ENCODE measurements around the gene REEP3. TPM values are rescaled to one million over a fixed set of nuclear protein-coding genes. Genes with fewer than 3 reads are reported as not detected.

REEP3 gene
- total RNA-seq, 1 donor, result 2.7 TPM

- DNase-seq (ENCODE audit: low read depth in 2 of 3, low spot score in 2 of 3), result no peak
These were observed 15.6 kb upstream of the REEP3 start for GRCh38 chr10:63505562-63505961.

DNA sequence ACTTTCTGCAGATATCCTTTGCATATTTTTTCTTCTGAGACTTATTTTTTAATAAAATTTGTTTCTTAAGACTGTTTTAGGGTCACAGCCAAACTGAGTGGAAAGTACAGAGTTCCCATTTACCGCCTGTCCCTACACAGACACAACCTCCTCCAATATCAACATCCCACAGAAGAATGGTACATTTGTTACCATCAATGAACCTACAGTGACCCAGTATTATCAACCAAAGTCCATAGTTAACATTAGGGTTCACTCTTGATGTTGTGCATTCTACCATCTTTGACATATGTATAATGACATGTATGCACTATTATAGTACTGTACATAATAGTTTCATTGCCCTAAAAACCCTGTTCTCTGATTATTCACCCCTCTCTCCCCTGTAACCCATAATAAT lies 14.6 kb upstream of the REEP3 start:
- no peak for DNase-seq (ENCODE audit: low read depth in 2 of 3, low spot score in 2 of 3)

GRCh38 chr10:63515002-63515763 lies 6.0 kb upstream of the REEP3 start:
- DNase-seq (ENCODE audit: low read depth in 2 of 3, low spot score in 2 of 3), result peak in 1 of 3 donors; percentile 23

DNA sequence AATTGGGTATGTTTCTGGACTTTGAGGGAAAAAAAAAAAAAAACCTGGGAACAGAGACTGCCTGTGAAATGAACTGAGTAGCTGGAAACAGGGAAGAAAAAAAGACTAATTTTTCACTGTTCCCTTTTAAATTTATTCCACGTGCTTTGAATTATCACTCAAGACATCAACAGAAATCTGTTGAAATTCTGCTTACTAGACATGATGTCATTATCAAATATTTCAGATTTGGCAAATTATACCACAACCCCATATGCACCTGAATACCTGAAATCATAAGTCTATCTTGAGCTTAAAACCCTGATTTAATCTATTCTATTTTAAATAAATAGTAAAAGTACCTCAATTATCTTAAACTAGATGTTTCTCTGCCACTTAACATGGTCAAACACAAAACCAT lies 5.0 kb upstream of the REEP3 start:
- DNase-seq (ENCODE audit: low read depth in 2 of 3, low spot score in 2 of 3), result no peak

- no peak for DNase-seq (ENCODE audit: low read depth in 2 of 3, low spot score in 2 of 3)
These were observed 2.4 kb upstream of the REEP3 start for GRCh38 chr10:63518690-63519288.

GRCh38 chr10:63521416-63522276 lies 445 bp downstream of the REEP3 start:
- DNase-seq (ENCODE audit: low read depth in 2 of 3, low spot score in 2 of 3), result peak; percentile 67 to 81 (median 77)

- DNase-seq (ENCODE audit: low read depth in 2 of 3, low spot score in 2 of 3), result peak in 2 of 3 donors; percentile 30 to 68
These were observed 1.1 kb downstream of the REEP3 start for GRCh38 chr10:63522277-63522687.

DNA sequence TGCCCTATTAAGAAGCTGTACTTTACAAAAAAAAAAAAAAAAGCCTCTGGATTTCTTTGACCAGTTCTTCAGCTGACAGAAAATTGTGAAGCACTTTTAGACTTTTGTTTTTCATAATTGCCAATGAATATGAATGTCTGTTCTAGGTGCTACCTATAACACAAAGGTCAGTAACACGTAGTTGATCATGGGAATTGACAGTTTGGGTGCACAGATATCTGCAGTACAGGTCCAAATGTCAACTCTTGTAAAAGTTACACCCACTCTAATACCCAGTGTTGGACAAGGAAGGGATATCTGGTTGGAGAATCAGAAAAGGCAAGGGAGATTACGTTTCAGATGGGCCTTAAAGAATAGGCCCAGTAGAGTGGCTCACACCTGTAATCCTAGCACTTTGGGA lies 1.8 kb downstream of the REEP3 start:
- no peak for DNase-seq (ENCODE audit: low read depth in 2 of 3, low spot score in 2 of 3)

- no peak for DNase-seq (ENCODE audit: low read depth in 2 of 3, low spot score in 2 of 3)
These were observed 3.8 kb downstream of the REEP3 start for GRCh38 chr10:63525021-63525420.

- no peak for DNase-seq (ENCODE audit: low read depth in 2 of 3, low spot score in 2 of 3)
These were observed 6.2 kb downstream of the REEP3 start for GRCh38 chr10:63527401-63527800.

DNA sequence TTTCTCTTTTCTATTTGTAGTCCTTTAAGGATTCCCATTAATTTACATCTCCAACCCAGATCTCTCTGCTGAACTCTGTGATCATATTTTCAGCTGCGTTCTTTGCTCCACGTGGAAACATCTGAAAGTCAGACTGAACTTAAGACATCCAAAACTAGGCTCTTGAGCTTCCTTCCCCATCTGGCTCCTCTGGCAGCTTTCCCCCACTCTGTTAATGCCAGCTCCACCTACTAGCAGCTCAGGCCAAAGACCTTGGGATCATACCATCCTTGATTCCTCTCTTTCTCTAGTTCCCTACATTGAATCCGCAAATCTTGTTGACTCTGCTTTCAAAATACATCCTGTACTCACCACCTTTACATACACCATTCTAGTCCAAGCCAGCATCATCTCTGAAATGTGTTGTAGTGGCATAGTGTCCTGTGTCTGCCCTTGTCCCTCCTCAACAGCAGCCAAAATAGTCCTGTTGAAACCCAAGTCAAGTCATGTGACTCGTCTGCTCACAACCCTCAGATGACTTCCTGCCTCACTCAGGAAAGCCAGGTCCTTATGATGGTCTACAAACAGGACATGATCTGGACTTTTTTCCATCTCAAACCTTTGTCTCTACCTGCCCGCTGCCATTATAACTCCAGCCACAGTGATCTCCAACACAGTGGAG lies 7.0 kb downstream of the REEP3 start:
- no peak for DNase-seq (ENCODE audit: low read depth in 2 of 3, low spot score in 2 of 3)

GRCh38 chr10:63530409-63530808 lies 9.2 kb downstream of the REEP3 start:
- DNase-seq (ENCODE audit: low read depth in 2 of 3, low spot score in 2 of 3), result no peak

DNA sequence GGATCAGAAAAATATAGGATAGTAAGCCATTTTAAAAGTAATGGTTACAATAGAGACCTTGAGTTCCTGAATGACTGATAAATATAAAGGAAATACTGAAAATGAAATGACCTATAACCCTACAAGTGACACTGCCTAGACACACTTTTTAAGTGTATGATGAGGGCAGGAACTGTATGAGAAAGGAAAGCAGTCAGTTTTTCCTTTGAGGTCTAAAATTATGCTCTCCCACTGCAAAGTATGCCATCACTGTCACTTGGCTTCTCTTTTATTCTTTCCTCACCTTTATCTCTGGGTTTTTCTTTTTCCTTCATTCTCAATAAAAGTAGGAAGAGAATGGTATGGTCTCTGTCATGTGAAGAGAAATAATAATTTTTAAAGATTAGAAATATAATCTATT lies 13.5 kb downstream of the REEP3 start:
- DNase-seq (ENCODE audit: low read depth in 2 of 3, low spot score in 2 of 3), result no peak

- no peak for DNase-seq (ENCODE audit: low read depth in 2 of 3, low spot score in 2 of 3)
These were observed 15.5 kb downstream of the REEP3 start for GRCh38 chr10:63536698-63537097.

DNA sequence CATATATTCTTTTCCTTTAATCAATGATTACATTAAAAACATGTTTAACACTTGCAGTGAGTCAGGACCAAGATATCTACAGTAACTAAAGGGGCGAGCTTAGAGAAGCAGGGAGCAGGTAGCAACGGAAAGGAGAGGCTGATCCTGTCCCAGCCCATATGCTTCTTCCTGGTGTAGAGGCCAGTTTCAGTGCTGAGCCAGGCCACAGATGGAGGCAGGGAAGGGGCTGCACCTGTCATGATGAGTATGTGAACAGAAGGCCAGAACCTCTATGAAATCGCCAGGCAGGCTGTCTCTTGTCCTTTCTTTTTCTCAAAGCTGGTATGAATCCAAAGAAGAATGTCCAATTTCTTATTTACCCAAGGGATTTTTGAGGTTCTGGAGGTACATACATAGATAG lies 16.3 kb downstream of the REEP3 start:
- DNase-seq (ENCODE audit: low read depth in 2 of 3, low spot score in 2 of 3), result no peak

GRCh38 chr10:63539377-63539776 lies 18.2 kb downstream of the REEP3 start:
- no peak for DNase-seq (ENCODE audit: low read depth in 2 of 3, low spot score in 2 of 3)

DNA sequence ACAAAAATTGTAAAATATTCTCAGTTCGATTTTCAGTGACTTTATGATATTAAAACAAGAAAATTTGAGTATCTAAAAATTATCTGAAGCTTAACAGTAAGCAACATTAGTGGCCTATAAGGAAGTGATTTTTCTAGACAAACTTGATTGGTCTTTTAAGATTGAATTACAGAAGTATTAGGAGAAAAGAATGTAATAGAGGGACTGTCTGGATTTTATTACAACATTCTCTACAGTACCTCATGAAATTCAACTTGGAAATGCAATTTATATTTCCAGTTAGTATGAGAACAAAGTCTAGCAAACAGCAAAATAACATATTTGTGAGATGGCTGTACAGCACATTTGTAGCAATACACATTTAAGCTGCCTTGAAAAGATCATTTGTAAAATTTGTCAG lies 18.8 kb downstream of the REEP3 start:
- no peak for DNase-seq (ENCODE audit: low read depth in 2 of 3, low spot score in 2 of 3)

- DNase-seq (ENCODE audit: low read depth in 2 of 3, low spot score in 2 of 3), result no peak
These were observed 21.8 kb downstream of the REEP3 start for GRCh38 chr10:63542835-63543575.

GRCh38 chr10:63543576-63543962 lies 22.4 kb downstream of the REEP3 start:
- no peak for DNase-seq (ENCODE audit: low read depth in 2 of 3, low spot score in 2 of 3)

- no peak for DNase-seq (ENCODE audit: low read depth in 2 of 3, low spot score in 2 of 3)
These were observed 23.2 kb downstream of the REEP3 start for GRCh38 chr10:63544418-63544817.
